ENCODE results near the gene SLC7A1. TPM values are rescaled to one million over a fixed set of nuclear protein-coding genes. Genes with fewer than 3 reads are reported as not detected.

SLC7A1 gene
- total RNA-seq, 1 donor from 2014 or later = 43.2 TPM

- no peaks in the 10 kb centered on the region for H3K36me3 ChIP-seq
- intact Hi-C loops (cut with DNase I) = no loop called here
- DNase-seq (ENCODE audit: extremely low spot score in 2 of 2) = no peak
- H3K27me3 ChIP-seq = no peaks in the 10 kb centered on the region
- no peak for TF ChIP-seq CTCF (IDR thresholded peaks at IDR 0.05)
- no peak for TF ChIP-seq POLR2A (IDR thresholded peaks at IDR 0.05)
- no peak for TF ChIP-seq POLR2AphosphoS5 (IDR thresholded peaks at IDR 0.05; ENCODE audit: insufficient read depth in 1 of 2, low read depth in 1 of 2)
- H3K9me3 ChIP-seq = no peaks in the 10 kb centered on the region
- peaks cover 14% of the 10 kb centered on the region for H3K4me1 ChIP-seq
- no peak overlapping the region for H3K27ac ChIP-seq
- no peak overlapping the region for H3K4me3 ChIP-seq
Observed at GRCh38 chr13:29583073-29583785, 12.3 kb downstream of the SLC7A1 start.

- Histone ChIP-seq H3K9me3 (no peaks in the 10 kb centered on the region), H3K4me3 (no peak overlapping the region), H3K27ac (no peak overlapping the region), H3K4me1 (peaks cover 22% of the 10 kb centered on the region), H3K27me3 (no peaks in the 10 kb centered on the region), H3K36me3 (no peaks in the 10 kb centered on the region)
- intact Hi-C loops (cut with DNase I) = no loop called here
- DNase-seq (ENCODE audit: extremely low spot score in 2 of 2) = no peak
- TF ChIP-seq POLR2AphosphoS5 (IDR thresholded peaks at IDR 0.05; ENCODE audit: insufficient read depth in 1 of 2, low read depth in 1 of 2) (no peak), POLR2A (IDR thresholded peaks at IDR 0.05) (no peak), CTCF (IDR thresholded peaks at IDR 0.05) (no peak)
Observed at GRCh38 chr13:29582171-29582570, 13.3 kb downstream of the SLC7A1 start.

- DNase-seq (ENCODE audit: extremely low spot score in 2 of 2) = no peak
- no peaks in the 10 kb centered on the region for H3K9me3 ChIP-seq
Observed at GRCh38 chr13:29581666-29582065, 13.8 kb downstream of the SLC7A1 start.

GRCh38 chr13:29579094-29579493 lies 16.4 kb downstream of the SLC7A1 start:
- H3K27ac ChIP-seq = no peak overlapping the region
- H3K4me3 ChIP-seq = no peak overlapping the region
- H3K27me3 ChIP-seq = no peaks in the 10 kb centered on the region

More at GRCh38 chr13:29581666-29582065, 13.8 kb downstream of the SLC7A1 start:
- Histone ChIP-seq H3K27ac (no peak overlapping the region), H3K27me3 (no peaks in the 10 kb centered on the region), H3K36me3 (no peaks in the 10 kb centered on the region), H3K4me1 (peaks cover 27% of the 10 kb centered on the region), H3K4me3 (no peak overlapping the region)
- intact Hi-C loops (cut with DNase I) = no loop called here
- no peak for TF ChIP-seq CTCF (IDR thresholded peaks at IDR 0.05)
- no peak for TF ChIP-seq POLR2A (IDR thresholded peaks at IDR 0.05)
- no peak for TF ChIP-seq POLR2AphosphoS5 (IDR thresholded peaks at IDR 0.05; ENCODE audit: insufficient read depth in 1 of 2, low read depth in 1 of 2)

GRCh38 chr13:29578300-29579085 lies 17.0 kb downstream of the SLC7A1 start:
- H3K4me3 ChIP-seq = no peak overlapping the region
- no peak for DNase-seq (ENCODE audit: extremely low spot score in 2 of 2)
- intact Hi-C loops (cut with DNase I) = no loop called here
- no peaks in the 10 kb centered on the region for H3K9me3 ChIP-seq
- peaks cover 22% of the 10 kb centered on the region for H3K4me1 ChIP-seq
- no peak overlapping the region for H3K27ac ChIP-seq
- no peaks in the 10 kb centered on the region for H3K27me3 ChIP-seq
- H3K36me3 ChIP-seq = no peaks in the 10 kb centered on the region
- no peak for TF ChIP-seq POLR2A (IDR thresholded peaks at IDR 0.05)
- TF ChIP-seq CTCF (IDR thresholded peaks at IDR 0.05) = no peak
- no peak for TF ChIP-seq POLR2AphosphoS5 (IDR thresholded peaks at IDR 0.05; ENCODE audit: insufficient read depth in 1 of 2, low read depth in 1 of 2)

More at GRCh38 chr13:29579094-29579493, 16.4 kb downstream of the SLC7A1 start:
- Histone ChIP-seq H3K36me3 (no peaks in the 10 kb centered on the region), H3K9me3 (no peaks in the 10 kb centered on the region), H3K4me1 (peaks cover 22% of the 10 kb centered on the region)
- intact Hi-C loops (cut with DNase I) = no loop called here
- TF ChIP-seq POLR2AphosphoS5 (IDR thresholded peaks at IDR 0.05; ENCODE audit: insufficient read depth in 1 of 2, low read depth in 1 of 2) = no peak
- TF ChIP-seq POLR2A (IDR thresholded peaks at IDR 0.05) = no peak
- DNase-seq (ENCODE audit: extremely low spot score in 2 of 2) = no peak

Measured in vagina (tissue), 2 donors.